GM19238 (cell line): Measurements from ENCODE around the gene PNMA8A.
"Not testable (repeated sequence)": the region's sequence is repeated elsewhere in the genome, so short reads cannot be mapped to it uniquely, and the experiment has no call there.

Source experiments
- DNase-seq: peaks from one replicate; pipeline ENCODE4 v3.0.0; 2011; ENCODE audit warnings: low spot score; ENCODE audit not compliant: insufficient read length

PNMA8A gene, protein sequence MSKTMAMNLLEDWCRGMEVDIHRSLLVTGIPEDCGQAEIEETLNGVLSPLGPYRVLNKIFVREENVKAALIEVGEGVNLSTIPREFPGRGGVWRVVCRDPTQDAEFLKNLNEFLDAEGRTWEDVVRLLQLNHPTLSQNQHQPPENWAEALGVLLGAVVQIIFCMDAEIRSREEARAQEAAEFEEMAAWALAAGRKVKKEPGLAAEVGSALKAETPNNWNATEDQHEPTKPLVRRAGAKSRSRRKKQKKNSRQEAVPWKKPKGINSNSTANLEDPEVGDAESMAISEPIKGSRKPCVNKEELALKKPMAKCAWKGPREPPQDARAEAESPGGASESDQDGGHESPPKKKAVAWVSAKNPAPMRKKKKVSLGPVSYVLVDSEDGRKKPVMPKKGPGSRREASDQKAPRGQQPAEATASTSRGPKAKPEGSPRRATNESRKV

DNA sequence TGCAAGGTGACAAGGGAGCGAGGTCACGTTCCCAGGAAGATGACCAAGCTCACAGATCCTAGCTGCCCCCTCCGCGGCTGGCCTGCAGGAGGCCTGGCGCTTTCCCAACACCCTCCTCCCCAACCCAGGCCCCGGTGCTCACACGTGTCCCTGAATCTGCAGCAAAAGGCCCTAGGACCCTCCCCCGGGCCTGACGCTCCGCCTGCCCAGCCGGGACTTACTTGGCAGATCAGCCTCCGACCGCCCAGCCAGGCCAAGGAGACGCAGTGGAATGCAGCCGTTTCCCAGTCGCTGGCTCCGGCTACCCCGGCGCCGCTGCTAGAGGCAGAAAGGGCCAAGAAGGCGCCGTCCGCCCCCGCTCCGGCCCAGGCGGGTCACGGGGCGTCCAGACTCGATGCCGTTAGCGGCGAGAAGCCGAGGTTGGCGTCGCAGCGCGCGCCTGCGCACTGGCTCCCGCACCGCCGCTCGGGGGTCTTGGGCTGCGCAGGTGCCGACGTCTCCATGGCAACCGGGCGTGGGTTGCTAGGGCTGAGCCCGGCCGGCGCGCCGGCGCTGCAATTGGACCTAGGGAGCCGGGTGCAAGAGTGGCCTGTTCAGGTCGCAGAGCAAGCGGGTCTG, at the start of gene PNMA8A:
Gene PNMA8A, minus strand, starts transcription at position 448 of the 618 bp plus-strand sequence. CDS start 528 bp downstream, outside the sequence.
- no peak for DNase-seq

DNA sequence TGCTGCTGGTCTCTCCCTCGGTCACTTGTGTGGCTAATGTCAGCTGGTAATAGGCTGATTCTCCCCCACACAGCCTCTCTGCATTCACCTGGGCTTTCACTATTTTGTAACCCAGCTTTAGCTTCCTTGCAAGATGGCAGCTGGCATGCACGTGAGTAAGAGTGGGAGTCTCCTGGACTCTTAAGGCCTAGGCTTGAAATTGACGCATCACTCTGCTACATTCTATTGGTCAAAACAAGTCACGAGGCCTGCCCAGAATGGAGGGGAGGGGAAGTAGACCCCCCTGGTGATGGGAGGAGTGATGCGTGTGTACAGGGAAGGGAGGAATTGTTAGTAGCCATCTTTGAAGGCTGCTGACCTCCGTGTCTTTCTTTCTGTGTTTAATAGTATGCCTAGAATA, 49.3 kb upstream of the PNMA8A start:
- DNase-seq = no peak

DNA sequence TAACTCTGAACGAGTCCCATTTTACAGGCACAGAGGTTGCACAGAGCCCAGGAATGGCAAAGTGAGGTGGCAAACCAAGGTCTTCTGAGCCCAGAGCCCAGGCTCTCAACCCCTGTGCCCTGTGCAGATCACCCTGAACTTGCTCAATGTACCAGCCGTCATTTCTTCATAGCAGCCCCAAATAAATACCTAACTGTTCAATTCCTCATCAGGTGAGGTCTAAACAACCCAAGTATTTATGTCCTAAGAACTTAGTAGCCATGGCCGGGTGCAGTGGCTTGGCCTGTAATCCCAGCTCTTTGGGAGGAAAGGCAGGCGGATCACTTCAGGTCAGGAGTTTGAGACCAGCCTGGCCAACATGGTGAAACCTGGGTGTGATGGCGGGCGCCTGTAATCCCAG, 46.1 kb upstream of the PNMA8A start:
- no peak for DNase-seq

DNA sequence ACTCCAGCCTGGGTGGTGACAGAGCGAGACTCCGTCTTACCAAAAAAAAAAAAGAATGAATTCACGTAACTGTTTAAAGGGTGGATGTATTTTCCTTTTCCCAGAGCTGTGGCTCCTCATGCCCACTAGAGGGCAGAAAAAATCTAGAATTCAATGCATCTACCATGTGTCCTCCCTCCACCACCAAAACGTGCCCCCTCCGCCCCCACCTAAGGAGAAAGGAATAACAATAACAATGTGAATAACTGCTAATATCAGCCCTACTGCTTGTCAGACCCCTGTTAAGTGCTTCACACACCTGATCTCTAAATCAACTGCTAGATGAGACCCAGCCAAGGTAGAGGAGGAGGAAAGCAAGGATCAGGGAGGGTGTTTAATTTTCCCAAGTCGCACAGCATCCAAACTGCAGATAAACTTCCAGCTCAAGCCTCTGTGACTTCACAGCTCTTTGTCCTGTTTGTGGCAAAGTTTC, 44.6 kb upstream of the PNMA8A start:
- no peak for DNase-seq

DNA sequence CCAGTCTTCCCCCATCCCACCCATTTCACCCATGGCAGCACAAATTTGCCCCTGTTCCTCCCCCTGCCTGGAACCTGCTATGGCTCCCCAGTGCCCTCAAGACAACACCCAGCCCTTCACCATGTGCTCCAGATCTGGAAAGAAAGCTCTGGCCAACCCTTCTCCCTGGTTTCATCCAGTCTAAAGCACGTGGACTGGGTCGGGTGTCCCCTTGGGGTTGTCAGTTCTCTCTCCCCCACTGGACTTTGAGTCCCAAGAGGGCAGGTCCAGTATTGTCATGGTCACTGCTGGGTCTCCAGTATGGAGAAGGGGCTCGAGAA, 43.9 kb upstream of the PNMA8A start:
- no peak for DNase-seq

DNA sequence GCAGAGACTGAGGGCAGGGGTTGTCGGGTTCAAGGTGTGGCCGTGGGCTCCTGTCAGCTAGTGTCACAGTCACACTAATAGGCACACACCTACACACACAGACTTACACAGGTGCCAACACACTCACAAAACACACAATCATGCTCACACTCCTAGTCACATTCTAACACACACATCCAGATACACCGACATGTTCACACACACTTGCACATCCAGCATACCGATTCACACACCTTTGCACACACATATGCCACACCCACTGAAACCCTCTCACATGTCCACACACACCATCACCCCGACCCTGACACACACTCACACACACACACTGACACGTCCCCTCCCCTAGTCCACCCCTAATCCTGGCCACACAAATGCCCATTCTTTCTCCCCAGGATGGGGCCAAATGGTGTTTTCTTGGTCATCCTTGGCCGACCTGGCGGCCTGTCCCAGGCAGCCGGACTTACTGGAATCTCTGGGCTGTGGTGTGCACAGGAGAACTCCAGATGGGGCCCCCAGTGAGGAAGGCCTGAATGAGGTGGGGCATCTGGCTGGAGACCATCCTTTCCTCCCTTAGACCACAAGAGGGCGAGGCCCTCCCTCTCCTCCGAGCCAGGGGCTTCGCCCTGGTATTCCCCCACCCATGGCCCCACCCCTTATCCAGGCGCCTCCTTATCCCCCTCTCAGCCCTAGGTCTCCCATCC, 43.4 kb upstream of the PNMA8A start:
- no peak for DNase-seq

DNA sequence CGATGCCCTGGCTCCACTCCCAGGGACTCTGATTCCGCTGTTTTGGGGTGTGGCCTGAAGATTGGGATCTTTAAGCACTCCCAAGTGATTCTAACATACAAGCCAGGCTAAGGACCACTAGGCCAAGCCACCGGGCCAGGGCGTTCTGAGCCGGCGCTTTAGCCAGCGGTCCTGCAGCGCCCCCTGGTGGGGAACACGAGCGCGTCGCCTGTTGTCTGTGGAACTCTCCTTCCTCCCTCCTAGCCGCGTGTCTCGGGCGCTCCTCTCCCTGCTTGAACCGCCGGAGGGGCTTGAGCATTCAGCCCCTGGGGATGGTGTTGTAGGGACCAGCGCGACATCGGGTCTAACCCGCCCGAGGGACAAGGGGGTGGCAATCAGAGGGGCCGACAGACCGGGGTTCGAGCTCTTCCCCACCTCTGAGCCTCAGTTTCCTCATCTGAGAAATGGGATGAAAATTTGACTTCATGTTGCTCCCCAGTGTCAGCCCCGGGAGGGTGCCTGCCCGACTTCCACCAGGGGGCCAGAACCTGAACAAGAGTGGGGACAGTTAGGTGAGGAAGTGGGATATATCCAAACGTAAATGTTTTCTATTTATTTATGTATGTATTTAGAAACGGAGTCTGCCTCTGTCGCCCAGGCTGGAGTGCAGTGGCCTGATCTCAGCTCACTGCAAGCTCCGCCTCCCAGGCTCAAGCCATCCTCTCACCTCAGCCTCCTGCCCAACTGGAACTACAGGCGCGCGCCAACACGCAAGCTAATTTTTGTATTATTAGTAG, 42.3 kb upstream of the PNMA8A start:
- peak; percentile 58 for DNase-seq

DNA sequence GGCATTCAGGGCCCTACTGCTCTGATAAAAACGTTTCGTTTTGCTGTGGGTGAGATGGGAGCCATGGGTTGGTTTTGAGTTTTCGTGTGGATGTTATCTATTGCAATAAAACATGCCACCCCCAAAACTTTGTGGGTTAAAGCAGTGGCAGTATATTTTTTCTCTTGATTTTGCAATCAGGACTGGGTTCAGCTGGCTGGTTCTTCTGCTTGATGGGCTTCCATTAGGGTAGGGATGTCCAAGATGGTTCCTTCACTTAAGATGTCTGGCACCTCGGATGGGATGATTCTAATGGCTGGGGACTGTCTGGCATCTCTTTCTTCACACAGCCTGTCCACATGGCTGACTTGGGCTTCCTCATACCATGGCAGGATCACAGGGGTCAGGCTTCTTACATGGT, 39.9 kb upstream of the PNMA8A start:
- DNase-seq = no peak

DNA sequence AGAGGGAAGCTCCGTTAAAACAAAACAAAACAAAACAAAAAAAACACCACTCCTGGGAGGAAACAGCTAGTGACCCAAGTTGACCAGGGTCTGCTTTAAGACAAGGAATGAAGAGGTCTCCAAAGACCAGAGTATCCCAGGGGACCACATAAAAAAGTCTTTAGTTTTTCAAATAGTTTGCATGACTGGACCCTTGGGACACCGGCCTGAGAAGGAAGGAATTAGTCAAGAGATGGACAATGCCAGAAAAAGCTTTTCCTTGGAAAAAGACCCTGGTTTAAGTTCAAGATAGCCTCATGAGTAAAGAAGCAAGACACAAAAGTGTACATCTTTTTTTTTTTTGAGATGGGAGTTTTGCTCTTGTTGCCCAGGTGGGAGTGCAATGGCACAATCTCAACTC, 36.8 kb upstream of the PNMA8A start:
- DNase-seq = no peak

DNA sequence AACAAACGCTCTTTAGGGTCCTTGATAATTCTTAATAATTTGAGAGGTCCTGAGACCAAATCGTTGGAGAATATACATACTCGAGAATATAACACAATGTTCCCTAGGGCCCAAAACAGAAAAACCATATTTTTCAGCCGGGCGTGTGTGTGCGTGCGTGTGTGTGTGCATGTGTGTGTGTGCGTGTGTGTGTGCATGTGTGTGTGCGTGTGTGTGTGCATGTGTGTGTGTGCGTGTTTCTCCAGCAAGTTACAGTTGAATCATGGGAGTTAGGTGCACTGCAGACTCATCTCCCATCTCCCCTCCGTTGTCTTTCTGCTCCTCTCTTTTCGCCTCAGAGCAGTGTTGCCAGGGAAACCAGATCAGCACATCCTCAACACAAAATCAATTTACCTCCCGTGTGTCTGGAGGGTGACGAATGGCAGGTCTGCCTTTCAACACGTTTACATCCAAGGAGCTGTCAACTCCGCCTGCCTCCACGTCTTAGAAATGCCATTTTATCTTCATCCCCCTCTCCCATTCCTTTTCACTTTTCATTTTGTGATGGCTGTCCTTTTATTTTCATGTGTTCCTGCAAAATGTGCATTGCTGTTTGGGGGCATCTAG, 32.6 kb upstream of the PNMA8A start:
- DNase-seq = no peak

DNA sequence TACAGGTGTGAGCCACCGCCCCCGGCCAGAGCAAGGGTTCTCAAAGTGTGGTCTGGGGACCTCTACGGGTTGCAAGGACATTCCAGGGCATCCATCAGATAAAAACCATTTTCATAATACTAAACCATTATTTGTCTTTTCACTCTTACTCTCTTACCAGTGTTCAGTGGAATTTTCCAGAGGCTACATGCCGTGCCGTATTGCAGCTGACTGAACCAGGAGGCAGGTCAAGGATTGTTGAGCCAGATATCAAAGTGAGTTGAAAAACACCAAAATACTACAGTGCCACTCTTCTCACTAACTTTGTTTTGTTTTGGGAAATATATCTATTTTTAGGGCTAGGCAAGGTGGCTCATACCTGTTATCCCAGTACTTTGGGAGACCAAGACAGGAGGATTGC, 31.5 kb upstream of the PNMA8A start:
- no peak for DNase-seq

DNA sequence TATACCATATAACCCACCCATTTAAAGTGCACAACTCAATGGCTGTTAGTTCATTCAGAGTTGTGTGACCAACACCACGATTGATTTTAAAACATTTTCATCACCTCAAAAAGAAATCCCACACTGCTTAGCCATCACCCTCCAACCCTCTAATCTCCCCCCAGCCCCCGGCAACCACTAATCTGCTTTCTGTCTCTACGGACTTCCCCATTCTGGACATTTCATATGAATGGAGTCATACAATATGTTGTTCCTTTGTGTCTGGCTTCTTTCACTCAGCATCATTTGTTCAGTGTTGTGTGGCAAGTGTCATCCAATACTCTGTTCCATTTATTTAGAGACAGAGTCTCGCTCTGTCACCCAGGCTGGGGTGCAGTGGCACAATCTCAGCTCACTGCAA, 28.3 kb upstream of the PNMA8A start:
- DNase-seq = no peak

DNA sequence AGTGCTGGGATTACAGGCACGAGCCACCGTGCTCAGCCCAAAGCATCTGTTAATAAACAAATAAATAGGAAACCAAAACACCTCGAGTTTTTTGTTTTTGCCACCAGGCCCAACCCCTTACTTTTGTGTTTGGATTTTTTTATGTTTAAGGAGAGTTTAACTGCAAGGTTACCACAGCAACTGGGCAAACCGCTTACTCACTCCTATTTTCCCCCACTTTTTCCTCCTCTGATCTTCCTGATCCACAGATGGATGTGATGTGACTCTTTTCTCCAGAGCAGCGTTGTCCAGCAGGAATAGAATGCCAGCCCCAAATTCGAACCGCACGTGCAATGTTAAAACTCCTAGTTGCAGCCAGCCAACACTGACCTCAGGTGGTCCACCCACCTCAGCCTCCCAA, 26.4 kb upstream of the PNMA8A start:
- no peak for DNase-seq

DNA sequence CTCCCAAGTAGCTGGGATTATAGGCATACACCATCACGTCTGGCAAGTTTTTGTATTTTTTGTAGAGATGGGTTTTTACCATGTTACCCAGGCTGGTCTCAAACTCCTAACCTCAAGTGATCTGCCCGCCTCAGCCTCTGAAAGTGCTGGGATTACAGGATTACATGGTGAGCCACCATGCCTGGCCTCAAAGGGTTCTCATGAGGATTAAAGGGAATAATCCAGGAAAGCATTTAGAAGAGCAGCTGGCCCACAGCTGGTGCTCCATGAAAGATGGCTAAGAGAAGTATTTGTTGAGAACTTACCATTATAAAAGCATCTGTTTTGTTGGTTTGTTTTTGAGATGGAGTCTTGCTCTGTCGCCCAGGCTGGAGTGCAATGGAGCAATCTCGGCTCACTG, 25.5 kb upstream of the PNMA8A start:
- DNase-seq = not testable (repeated sequence)

DNA sequence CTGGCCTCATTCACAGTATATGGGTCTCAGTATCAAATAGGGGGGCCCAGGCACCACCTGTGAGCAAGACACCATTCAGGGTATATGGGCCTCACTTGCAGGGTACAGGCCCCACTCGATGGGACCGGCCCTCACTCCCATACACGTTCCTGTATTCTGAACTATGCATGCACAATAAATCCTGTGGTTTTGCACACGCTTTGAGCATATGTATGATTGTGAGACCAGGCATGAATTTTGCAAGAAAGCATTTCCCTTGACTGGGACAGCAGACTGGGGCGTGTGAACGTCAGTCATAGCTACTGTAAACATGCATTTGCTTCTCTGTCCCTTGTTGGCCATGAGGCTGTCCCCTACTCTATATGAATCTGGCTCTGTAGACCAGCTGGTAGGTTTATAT, 24.9 kb upstream of the PNMA8A start:
- no peak for DNase-seq

DNA sequence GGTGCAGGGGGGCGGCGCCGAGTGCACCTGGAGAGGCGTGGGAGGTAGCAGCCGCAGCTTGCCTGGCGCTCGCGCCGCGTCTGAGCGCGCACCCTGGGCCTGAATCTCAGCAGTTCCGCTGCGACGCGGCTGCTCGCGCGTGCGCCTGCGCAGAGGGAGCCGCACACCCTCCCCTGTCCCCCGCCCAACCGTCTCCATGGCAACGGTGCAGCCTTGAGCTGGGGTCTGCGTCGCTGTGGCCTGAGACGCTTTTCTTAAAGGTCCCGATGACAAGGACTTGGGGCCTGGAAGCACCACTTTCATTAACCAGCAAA, 24.4 kb upstream of the PNMA8A start, which contains the start of gene PNMA8B:
Gene PNMA8B, minus strand, starts transcription at position 82 of the 314 bp plus-strand sequence. CDS start 402 bp downstream, outside the sequence.
- DNase-seq = no peak

DNA sequence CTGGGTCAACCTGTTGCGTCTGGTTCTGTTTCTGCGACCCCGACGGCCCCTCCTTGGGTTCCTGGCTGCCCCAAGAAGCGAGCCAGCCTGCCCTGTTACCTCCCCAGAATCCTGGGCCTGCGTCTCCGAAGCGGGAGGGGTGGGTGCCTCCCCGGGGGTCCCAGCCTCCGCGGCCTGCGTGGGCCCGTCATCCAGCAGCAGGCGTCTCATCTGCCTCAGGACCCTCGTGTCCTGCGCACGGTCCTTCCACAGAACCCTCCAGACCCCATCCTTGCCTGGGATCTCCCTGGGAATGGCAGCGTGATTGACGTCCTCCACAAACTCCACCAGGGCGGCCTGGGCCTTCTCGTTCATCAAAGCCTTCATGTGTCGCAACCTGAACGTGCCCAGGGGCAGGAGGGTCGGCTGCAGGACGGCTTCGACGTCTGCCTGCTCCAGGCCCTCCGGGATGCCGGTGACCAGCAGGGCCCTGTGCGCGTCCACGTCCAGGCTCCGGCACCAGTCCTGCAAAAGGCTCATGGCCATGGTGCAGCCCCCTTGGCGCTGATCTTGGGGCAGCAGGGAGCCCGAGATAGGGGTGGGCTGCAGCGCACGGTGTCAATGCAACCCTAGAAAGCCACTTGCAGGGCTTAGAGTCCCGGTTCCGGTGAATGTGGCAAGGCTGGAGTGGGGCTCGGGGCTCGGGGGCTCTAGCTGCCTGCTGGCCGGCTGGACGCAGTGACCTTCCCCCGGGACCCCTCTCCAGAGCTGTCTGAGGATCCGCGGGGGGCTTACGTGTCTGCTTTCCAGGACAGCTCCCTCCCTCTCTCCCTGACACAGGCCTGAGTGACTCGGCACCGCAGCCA, 23.8 kb upstream of the PNMA8A start:
- DNase-seq = no peak

DNA sequence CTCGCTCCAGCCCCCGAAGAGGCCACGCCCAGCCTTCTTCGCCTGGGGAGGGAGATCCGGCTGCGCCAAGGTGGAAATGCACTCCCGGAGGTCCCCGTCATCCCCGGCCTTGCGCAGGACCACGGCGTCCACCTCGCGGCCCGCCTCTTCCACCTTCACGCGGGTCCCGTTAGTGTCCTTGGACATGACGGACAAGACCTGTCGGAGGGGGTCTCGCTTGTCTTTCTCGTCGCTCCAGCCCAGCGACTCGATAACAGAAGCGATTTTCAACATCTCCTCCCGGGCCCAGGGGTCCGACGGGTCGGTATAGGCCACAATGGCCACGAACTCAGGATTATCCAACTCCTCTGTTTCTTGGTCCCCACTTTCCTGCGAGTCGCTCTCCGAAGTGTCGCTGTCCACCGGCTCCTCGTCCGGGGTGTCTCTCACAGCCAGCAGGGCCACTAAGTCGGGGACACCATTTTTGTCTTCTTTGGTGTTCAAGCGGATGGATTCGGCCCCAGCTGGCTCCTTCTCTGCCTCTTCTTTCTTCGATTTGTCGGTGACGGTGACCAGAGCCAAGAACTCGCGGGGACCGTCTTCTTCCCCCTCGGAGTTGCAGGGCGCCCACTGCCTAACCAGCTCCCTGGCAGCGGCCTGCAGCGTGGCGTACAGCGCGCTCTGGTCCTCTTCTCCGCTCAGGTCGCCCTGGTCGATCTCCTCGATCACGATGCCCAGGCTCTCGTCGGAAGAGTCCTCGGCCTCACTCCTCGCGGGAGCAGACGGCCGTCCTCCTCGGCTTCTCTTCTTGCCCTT, 23.0 kb upstream of the PNMA8A start:
- no peak for DNase-seq
